ENCODE data around the gene GCGR. TPM values are rescaled to one million over a fixed set of nuclear protein-coding genes. Genes with fewer than 3 reads are reported as not detected.

The GCGR gene
- polyA plus RNA-seq, 1 of the 3 experiments (the other 2 are of a cell fraction), result not detected

GRCh38 chr17:81821603-81822311, 17.8 kb downstream of the GCGR start:
- H2AFZ ChIP-seq (ENCODE audit: low read depth), result no peak overlapping the region
- POLR2A ChIA-PET, result interaction anchor here (1.4 kb wide), 1 partner anchor 11 kb away, joined by 4 read pairs; the partner anchor contains the start of gene MCRIP1
- H3K9ac ChIP-seq, result no peak overlapping the region
- H4K20me1 ChIP-seq (ENCODE audit: insufficient read depth), result peaks cover 12% of the 10 kb centered on the region; the same call in 1 of the 2 replicates
- WGBS (ENCODE audit: low lambda C conversion rate), result 51% methylated on average over 3 of the region's 20 CpGs
- no peak overlapping the region for H3K4me3 ChIP-seq (ENCODE audit: low read depth in 2 of 2, low read length in 1 of 2)
- no peaks in the 10 kb centered on the region for H3K9me2 ChIP-seq
- peaks cover 0 to 11% of the 10 kb centered on the region in 2 experiments; a peak in 1 of 4 replicates for H3K4me1 ChIP-seq (ENCODE audit: control insufficient read depth in 1 of 2, insufficient read depth in 2 of 2, low read depth in 1 of 2, low read length in 1 of 2)
- H3K27ac ChIP-seq (ENCODE audit: low read depth in 2 of 2, low read length in 1 of 2), result peak overlapping the region in 1 of 2 experiments; percentile 23; a peak in 1 of 4 replicates
- peaks cover 0 to 5% of the 10 kb centered on the region in 2 experiments for H3K36me3 ChIP-seq (replicated peaks in 1 of 2; ENCODE audit: control insufficient read depth in 1 of 2, insufficient read depth in 2 of 2, low read length in 1 of 2)
- no peaks in the 10 kb centered on the region; the same call in 1 of the 2 replicates for H3K27me3 ChIP-seq (ENCODE audit: insufficient read depth)
- peak; percentile 46 for TF ChIP-seq RAD21 (IDR thresholded peaks at IDR 0.05; ENCODE audit: low read length)
- TF ChIP-seq SMC3 (IDR thresholded peaks at IDR 0.05; ENCODE audit: low read depth, low read length), result peak; percentile 48
- no peak for TF ChIP-seq RFX5 (IDR thresholded peaks at IDR 0.05; ENCODE audit: low read length)
- 0 out of 2 replicates have a peak, but pooled peaks have one; percentile 7 for TF ChIP-seq NRF1 (IDR thresholded peaks at IDR 0.05; ENCODE audit: low read depth, low read length)
- TF ChIP-seq MXI1 (IDR thresholded peaks at IDR 0.05; ENCODE audit: low read depth, low read length), result peak; percentile 24; the same call in 1 of the 2 replicates
- TF ChIP-seq, protein P1, sequence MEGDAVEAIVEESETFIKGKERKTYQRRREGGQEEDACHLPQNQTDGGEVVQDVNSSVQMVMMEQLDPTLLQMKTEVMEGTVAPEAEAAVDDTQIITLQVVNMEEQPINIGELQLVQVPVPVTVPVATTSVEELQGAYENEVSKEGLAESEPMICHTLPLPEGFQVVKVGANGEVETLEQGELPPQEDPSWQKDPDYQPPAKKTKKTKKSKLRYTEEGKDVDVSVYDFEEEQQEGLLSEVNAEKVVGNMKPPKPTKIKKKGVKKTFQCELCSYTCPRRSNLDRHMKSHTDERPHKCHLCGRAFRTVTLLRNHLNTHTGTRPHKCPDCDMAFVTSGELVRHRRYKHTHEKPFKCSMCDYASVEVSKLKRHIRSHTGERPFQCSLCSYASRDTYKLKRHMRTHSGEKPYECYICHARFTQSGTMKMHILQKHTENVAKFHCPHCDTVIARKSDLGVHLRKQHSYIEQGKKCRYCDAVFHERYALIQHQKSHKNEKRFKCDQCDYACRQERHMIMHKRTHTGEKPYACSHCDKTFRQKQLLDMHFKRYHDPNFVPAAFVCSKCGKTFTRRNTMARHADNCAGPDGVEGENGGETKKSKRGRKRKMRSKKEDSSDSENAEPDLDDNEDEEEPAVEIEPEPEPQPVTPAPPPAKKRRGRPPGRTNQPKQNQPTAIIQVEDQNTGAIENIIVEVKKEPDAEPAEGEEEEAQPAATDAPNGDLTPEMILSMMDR (IDR thresholded peaks at IDR 0.05), result peak; percentile 55
- TF ChIP-seq EP300 (IDR thresholded peaks at IDR 0.05; ENCODE audit: borderline replicate concordance in 1 of 2, low read depth in 1 of 2, low read length in 1 of 2), result no peak
- no peaks in the 10 kb centered on the region for H3K9me3 ChIP-seq
- CTCF ChIA-PET, result interaction anchor here (0.6 to 2.6 kb wide), 8 partner anchors 8 to 99 kb away, joined by 3 to 17 read pairs (median 3); partner anchors contain the start of gene PPP1R27
- peak; percentile 82 for DNase-seq
- no peak overlapping the region for H3K4me2 ChIP-seq
- peaks cover 6% of the 10 kb centered on the region; the same call in 1 of the 2 replicates for H3K79me2 ChIP-seq (ENCODE audit: insufficient read depth)
- H3F3A ChIP-seq (replicated peaks; ENCODE audit: insufficient read depth), result no peaks in the 10 kb centered on the region

DNA sequence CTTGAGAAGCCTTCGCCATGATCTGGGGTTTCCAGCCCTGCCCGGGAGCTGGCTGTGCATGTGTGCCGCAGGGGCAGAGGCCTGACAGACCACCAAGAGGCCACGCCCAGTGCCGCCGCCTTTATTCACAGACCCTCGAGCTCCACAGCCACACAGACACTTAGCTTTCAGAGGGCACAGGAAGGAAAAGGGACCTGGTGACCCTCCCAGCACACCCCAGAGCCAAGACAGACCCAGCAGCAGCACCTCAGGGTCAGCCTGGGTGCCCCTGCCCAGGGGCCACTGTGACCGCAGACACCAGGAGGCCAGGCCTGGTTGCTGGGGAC, 18.3 kb downstream of the GCGR start:
- TF ChIP-seq SMC3 (IDR thresholded peaks at IDR 0.05; ENCODE audit: low read depth, low read length) (no peak), GATA2 (CRISPR knock-in tag; IDR thresholded peaks at IDR 0.05) (no peak), RFX5 (IDR thresholded peaks at IDR 0.05; ENCODE audit: low read length) (no peak), NFIC (IDR thresholded peaks at IDR 0.05; ENCODE audit: borderline replicate concordance) (no peak), FOXJ3 (CRISPR knock-in tag; IDR thresholded peaks at IDR 0.05) (no peak), MAX (IDR thresholded peaks at IDR 0.05; ENCODE audit: low read depth) (no peak), YY1 (IDR thresholded peaks at IDR 0.05; ENCODE audit: low read depth) (no peak), TAF1 (IDR thresholded peaks at IDR 0.05; ENCODE audit: borderline replicate concordance, low read depth, low read length) (no peak), TEAD4 (IDR thresholded peaks at IDR 0.05; ENCODE audit: borderline replicate concordance, insufficient read depth) (no peak), POLR2AphosphoS5 (IDR thresholded peaks at IDR 0.05; ENCODE audit: low read depth, low read length) (no peak), GABPA (IDR thresholded peaks at IDR 0.05; ENCODE audit: low read depth) (no peak)
- TF ChIP-seq, protein P2, sequence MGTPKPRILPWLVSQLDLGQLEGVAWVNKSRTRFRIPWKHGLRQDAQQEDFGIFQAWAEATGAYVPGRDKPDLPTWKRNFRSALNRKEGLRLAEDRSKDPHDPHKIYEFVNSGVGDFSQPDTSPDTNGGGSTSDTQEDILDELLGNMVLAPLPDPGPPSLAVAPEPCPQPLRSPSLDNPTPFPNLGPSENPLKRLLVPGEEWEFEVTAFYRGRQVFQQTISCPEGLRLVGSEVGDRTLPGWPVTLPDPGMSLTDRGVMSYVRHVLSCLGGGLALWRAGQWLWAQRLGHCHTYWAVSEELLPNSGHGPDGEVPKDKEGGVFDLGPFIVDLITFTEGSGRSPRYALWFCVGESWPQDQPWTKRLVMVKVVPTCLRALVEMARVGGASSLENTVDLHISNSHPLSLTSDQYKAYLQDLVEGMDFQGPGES (IDR thresholded peaks at IDR 0.05; ENCODE audit: low read depth, low read length), result no peak
- TF ChIP-seq, protein P3, sequence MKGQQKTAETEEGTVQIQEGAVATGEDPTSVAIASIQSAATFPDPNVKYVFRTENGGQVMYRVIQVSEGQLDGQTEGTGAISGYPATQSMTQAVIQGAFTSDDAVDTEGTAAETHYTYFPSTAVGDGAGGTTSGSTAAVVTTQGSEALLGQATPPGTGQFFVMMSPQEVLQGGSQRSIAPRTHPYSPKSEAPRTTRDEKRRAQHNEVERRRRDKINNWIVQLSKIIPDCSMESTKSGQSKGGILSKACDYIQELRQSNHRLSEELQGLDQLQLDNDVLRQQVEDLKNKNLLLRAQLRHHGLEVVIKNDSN (IDR thresholded peaks at IDR 0.05; ENCODE audit: borderline replicate concordance, low read depth), result no peak
- TF ChIP-seq, protein P1 (IDR thresholded peaks at IDR 0.05), result no peak
- H3K79me2 ChIP-seq (ENCODE audit: insufficient read depth), result peaks cover 10% of the 10 kb centered on the region
- H3K4me2 ChIP-seq, result no peak overlapping the region
- peaks cover 0 to 5% of the 10 kb centered on the region in 2 experiments for H3K36me3 ChIP-seq (replicated peaks in 1 of 2; ENCODE audit: control insufficient read depth in 1 of 2, insufficient read depth in 2 of 2, low read length in 1 of 2)
- CTCF ChIA-PET, result interaction anchor here (0.6 to 2.6 kb wide), 8 partner anchors 9 to 100 kb away, joined by 3 to 17 read pairs (median 3); partner anchors contain the start of gene PPP1R27
- H3K9ac ChIP-seq, result no peak overlapping the region
- H2AFZ ChIP-seq (ENCODE audit: low read depth), result no peak overlapping the region
- no peak for DNase-seq
- H3K9me2 ChIP-seq, result no peaks in the 10 kb centered on the region
- H3F3A ChIP-seq (replicated peaks; ENCODE audit: insufficient read depth), result peaks cover 2% of the 10 kb centered on the region
- no peaks in the 10 kb centered on the region; the same call in 1 of the 2 replicates for H3K27me3 ChIP-seq (ENCODE audit: insufficient read depth)
- POLR2A ChIA-PET, result interaction anchor here (0.6 to 1.4 kb wide), 2 partner anchors 11 to 236 kb away, joined by 4 read pairs; partner anchors contain the start of gene MCRIP1
- H3K4me3 ChIP-seq (ENCODE audit: low read depth in 2 of 2, low read length in 1 of 2), result no peak overlapping the region
- H3K27ac ChIP-seq (ENCODE audit: low read depth in 2 of 2, low read length in 1 of 2), result no peak overlapping the region; a peak in 1 of 4 replicates
- peaks cover 0 to 11% of the 10 kb centered on the region in 2 experiments; a peak in 1 of 4 replicates for H3K4me1 ChIP-seq (ENCODE audit: control insufficient read depth in 1 of 2, insufficient read depth in 2 of 2, low read depth in 1 of 2, low read length in 1 of 2)
- H4K20me1 ChIP-seq (ENCODE audit: insufficient read depth), result peaks cover 12% of the 10 kb centered on the region; the same call in 1 of the 2 replicates
- H3K9me3 ChIP-seq, result no peaks in the 10 kb centered on the region
- 94% methylated on average over 7 of the region's 8 CpGs for WGBS (ENCODE audit: low lambda C conversion rate)

Measured in SK-N-SH (cell line).